PFSK-1 (cell line): ENCODE results near the gene BSDC1.

Experiments
- FOXP2 ChIP-seq: optimal IDR thresholded peaks from 2 replicates; pipeline ENCODE3; 2011; ENCODE audit warnings: borderline replicate concordance, control low read depth, inconsistent platforms; ENCODE audit not compliant: insufficient read depth; ENCODE audit errors: extremely low read length, extremely low read depth
- POLR2AphosphoS5 ChIP-seq: IDR thresholded peaks from 2 replicates; pipeline ENCODE4 v1.6.1; 2012; ENCODE audit warnings: low read depth, mild to moderate bottlenecking, control low read depth, low read length, moderate library complexity
- REST ChIP-seq, 2 experiments: IDR thresholded peaks; 2 replicates each; pipeline versions ENCODE4 v1.6.1 to v1.8.0; 2011 to 2012; ENCODE audit warnings: low read depth in 2 of 2, low read length in 2 of 2, control low read depth in 1 of 2, inconsistent platforms in 1 of 2, mild to moderate bottlenecking in 1 of 2, moderate library complexity in 1 of 2; ENCODE audit not compliant: insufficient read depth in 1 of 2
- SIN3A ChIP-seq: IDR thresholded peaks from 2 replicates; pipeline ENCODE4 v1.6.1; 2012; ENCODE audit warnings: mild to moderate bottlenecking, low read length, moderate library complexity, borderline replicate concordance; ENCODE audit not compliant: insufficient read depth
- TAF1 ChIP-seq: IDR thresholded peaks from 2 replicates; pipeline ENCODE4 v1.6.1; 2012; ENCODE audit warnings: low read length, control low read depth, borderline replicate concordance; ENCODE audit not compliant: insufficient read depth

BSDC1 gene

GRCh38 chr1:32330558-32331151 lies 63.6 kb downstream of the BSDC1 start:
- TF ChIP-seq POLR2AphosphoS5 (no peak), TAF1 (no peak), REST (IDR thresholded peaks at IDR 0.05; ENCODE audit: insufficient read depth in 1 of 2, low read depth in 2 of 2, low read length in 2 of 2) (no peak), FOXP2 (no peak), SIN3A (no peak)

GRCh38 chr1:32329931-32330466 lies 64.2 kb downstream of the BSDC1 start:
- TF ChIP-seq FOXP2 (no peak), SIN3A (no peak), REST (IDR thresholded peaks at IDR 0.05; ENCODE audit: insufficient read depth in 1 of 2, low read depth in 2 of 2, low read length in 2 of 2) (no peak), POLR2AphosphoS5 (no peak), TAF1 (no peak)

GRCh38 chr1:32327204-32327603 lies 67.0 kb downstream of the BSDC1 start:
- TF ChIP-seq POLR2AphosphoS5 (no peak), SIN3A (no peak), FOXP2 (no peak), REST (IDR thresholded peaks at IDR 0.05; ENCODE audit: insufficient read depth in 1 of 2, low read depth in 2 of 2, low read length in 2 of 2) (no peak), TAF1 (no peak)

- TF ChIP-seq FOXP2 (peak; percentile 67), SIN3A (0 out of 2 replicates have a peak, but pooled peaks have one; percentile 36), REST (IDR thresholded peaks at IDR 0.05; ENCODE audit: insufficient read depth in 1 of 2, low read depth in 2 of 2, low read length in 2 of 2) (no peak), TAF1 (no peak), POLR2AphosphoS5 (no peak)
Observed at GRCh38 chr1:32321712-32322291, 72.4 kb downstream of the BSDC1 start.
